Activated naive CD4-positive, alpha-beta T cell treated with anti-CD3 and anti-CD28 coated beads, Interleukin-2, amount 10 ng/mL, durations not matched to agents 7 days and 5 days (primary cell): ENCODE data around the gene TNXB.
"Not testable (repeated sequence)": the region's sequence is repeated elsewhere in the genome, so short reads cannot be mapped to it uniquely, and the experiment has no call there.

Experiments
- CTCF ChIA-PET: fragments of 350-600 bp; sonication (Branson Sonifier 250); formaldehyde crosslinking; loops from one replicate; lab custom pipeline; 2021; ENCODE audit warnings: antibody characterized with exemption; lab: Charles Lee
- DNase-seq: peaks from one replicate; pipeline ENCODE4 v3.0.0-alpha.2; 2020
- H3K27ac Mint-ChIP-seq: one replicate; pipeline ENCODE4 v1.8.0; 2021; ENCODE audit warnings: mild to moderate bottlenecking, moderate library complexity, mixed read lengths
- H3K27me3 Mint-ChIP-seq: one replicate; pipeline ENCODE4 v1.8.0; 2021; ENCODE audit warnings: mild to moderate bottlenecking, mixed read lengths
- H3K36me3 Mint-ChIP-seq: one replicate; pipeline ENCODE4 v1.8.0; 2021; ENCODE audit warnings: mixed read lengths
- H3K4me1 Mint-ChIP-seq: one replicate; pipeline ENCODE4 v1.8.0; 2021; ENCODE audit warnings: mixed read lengths
- H3K4me3 Mint-ChIP-seq: one replicate; pipeline ENCODE4 v1.8.0; 2021; ENCODE audit warnings: mild to moderate bottlenecking, moderate library complexity, mixed read lengths
- H3K9me3 Mint-ChIP-seq: one replicate; pipeline ENCODE4 v1.8.0; 2021; ENCODE audit warnings: mixed read lengths

Gene TNXB

DNA sequence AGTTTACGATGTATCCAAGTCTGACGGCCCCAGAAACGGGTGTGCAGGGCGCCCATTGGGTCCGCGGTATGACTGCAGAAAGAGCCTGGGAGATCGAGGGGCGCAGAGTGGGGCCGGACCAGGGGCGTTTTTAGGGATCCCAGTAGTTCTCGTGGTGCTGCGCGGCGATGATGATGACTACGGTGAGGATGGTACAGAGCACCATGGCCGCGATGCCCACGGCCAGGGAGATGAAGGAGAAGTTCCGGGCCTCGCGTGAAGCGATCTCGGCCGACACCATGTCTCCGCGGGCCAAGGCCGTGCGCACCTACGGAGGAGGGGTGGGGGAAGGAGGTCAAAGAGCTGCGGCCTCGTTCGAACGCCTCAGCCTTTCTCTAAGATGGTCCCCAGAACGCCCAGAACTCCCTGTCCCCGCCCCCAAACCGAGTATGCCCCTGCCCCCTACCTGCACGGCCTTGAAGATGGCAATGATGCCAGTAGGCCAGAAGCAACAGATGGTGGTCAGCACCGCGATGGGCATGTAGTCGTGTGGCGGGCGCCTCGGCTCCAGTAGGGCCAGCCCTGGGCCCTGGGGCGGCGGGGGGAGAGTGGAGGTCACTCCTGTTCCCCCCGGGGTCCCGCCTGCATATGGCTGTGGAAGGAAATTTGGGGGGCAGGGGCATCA is 40.1 kb upstream of the TNXB start:
- Mint-ChIP-seq H3K27me3 (peaks cover 89% of the 10 kb centered on the region), H3K4me3 (peak overlapping the region; percentile 63), H3K36me3 (no peaks in the 10 kb centered on the region), H3K4me1 (peaks cover 49% of the 10 kb centered on the region), H3K27ac (peak overlapping the region; percentile 70), H3K9me3 (no peaks in the 10 kb centered on the region)
- DNase-seq = no peak
- CTCF ChIA-PET = interaction anchor here (0.7 to 1.8 kb wide), 5 partner anchors 9 to 31 kb away, joined by 3 to 6 read pairs (median 3); partner anchors contain the start of gene EGFL8

GRCh38 chr6:32148289-32149091 is 39.4 kb upstream of the TNXB start:
- DNase-seq = peak; percentile 76
- CTCF ChIA-PET = interaction anchor here (0.6 to 1.8 kb wide), 7 partner anchors 8 to 47 kb away, joined by 3 to 6 read pairs (median 3); partner anchors contain the start of gene EGFL8

DNA sequence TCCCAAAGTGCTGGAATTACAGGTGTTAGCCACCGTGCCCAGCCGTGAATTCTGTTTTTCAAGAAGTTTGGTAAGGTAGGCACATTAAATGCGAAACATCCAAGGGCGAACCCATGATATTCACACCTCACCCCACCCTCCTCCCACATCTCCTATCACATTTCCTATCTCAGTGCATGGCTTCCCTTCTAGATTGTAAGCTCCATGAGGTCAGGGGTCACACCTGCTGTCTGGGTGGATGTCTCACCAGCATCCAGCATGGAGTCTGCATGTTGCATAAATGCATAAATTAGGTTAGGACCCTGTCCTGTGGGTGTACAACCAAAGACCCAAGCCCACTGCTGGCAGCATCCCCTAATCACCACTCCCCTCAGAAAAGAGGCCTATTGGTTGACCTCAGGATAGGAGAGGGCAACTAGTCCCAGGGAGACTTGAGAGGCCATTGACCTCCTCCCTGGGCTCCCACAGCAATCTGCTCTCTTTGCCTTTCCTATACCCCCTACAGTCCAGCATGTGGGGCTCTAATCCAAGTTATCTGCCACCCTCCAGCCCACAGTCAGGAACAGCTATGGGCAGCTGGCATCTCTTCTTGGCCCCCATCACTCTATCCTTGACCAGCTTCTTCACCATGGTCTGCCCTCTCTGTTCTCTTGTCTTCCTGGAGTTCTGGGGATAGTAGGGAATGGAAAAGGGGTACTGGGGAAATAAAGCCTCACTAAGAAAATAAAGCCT is 38.4 kb upstream of the TNXB start:
- peaks cover 75% of the 10 kb centered on the region for H3K27me3 Mint-ChIP-seq
- H3K9me3 Mint-ChIP-seq = no peaks in the 10 kb centered on the region
- H3K4me1 Mint-ChIP-seq = peaks cover 35% of the 10 kb centered on the region
- H3K27ac Mint-ChIP-seq = peak overlapping the region; percentile 15
- DNase-seq = no peak
- no peaks in the 10 kb centered on the region for H3K36me3 Mint-ChIP-seq
- CTCF ChIA-PET = interaction anchor here (0.6 to 1.8 kb wide), 6 partner anchors 9 to 47 kb away, joined by 3 to 6 read pairs (median 3); no protein-coding TSS in a partner anchor
- H3K4me3 Mint-ChIP-seq = no peak overlapping the region

More at GRCh38 chr6:32148289-32149091, 39.4 kb upstream of the TNXB start:
- H3K36me3 Mint-ChIP-seq = no peaks in the 10 kb centered on the region
- H3K27me3 Mint-ChIP-seq = peaks cover 83% of the 10 kb centered on the region
- H3K9me3 Mint-ChIP-seq = no peaks in the 10 kb centered on the region
- H3K27ac Mint-ChIP-seq = peak overlapping the region; percentile 70
- peaks cover 43% of the 10 kb centered on the region for H3K4me1 Mint-ChIP-seq
- H3K4me3 Mint-ChIP-seq = peak overlapping the region; percentile 63

DNA sequence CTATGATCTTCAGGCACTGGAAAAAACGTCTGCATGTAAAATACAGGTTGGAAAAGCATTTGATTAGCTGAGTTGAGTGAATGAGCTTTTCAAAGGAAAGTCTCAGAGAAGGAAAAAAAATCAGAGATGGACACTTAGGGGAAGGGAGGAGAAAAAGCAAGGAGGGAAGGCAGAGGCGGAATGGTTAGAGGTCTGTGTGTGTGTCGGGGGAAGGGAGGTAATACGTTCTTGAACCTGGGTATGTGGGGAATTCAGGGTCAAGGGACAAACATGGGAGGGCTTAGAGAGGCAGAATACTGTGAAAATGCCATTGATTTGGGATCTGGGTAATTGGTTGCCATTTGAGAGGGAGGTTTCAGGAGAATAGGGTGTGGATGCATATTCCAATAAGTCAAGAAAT is 37.5 kb upstream of the TNXB start:
- peaks cover 28% of the 10 kb centered on the region for H3K4me1 Mint-ChIP-seq
- no peak overlapping the region for H3K27ac Mint-ChIP-seq
- CTCF ChIA-PET = interaction anchor here (1.2 kb wide), 1 partner anchor 12 kb away, joined by 3 read pairs; no protein-coding TSS in a partner anchor
- no peaks in the 10 kb centered on the region for H3K9me3 Mint-ChIP-seq
- H3K36me3 Mint-ChIP-seq = no peaks in the 10 kb centered on the region
- peaks cover 73% of the 10 kb centered on the region for H3K27me3 Mint-ChIP-seq
- no peak overlapping the region for H3K4me3 Mint-ChIP-seq
- no peak for DNase-seq

GRCh38 chr6:32146287-32146686 is 37.1 kb upstream of the TNXB start:
- H3K4me3 Mint-ChIP-seq = no peak overlapping the region
- peaks cover 69% of the 10 kb centered on the region for H3K27me3 Mint-ChIP-seq
- H3K9me3 Mint-ChIP-seq = no peaks in the 10 kb centered on the region
- peaks cover 26% of the 10 kb centered on the region for H3K4me1 Mint-ChIP-seq
- H3K27ac Mint-ChIP-seq = no peak overlapping the region
- DNase-seq = no peak
- CTCF ChIA-PET = interaction anchor here (1.0 to 1.2 kb wide), 2 partner anchors 12 to 35 kb away, joined by 3 read pairs; no protein-coding TSS in a partner anchor
- H3K36me3 Mint-ChIP-seq = no peaks in the 10 kb centered on the region

DNA sequence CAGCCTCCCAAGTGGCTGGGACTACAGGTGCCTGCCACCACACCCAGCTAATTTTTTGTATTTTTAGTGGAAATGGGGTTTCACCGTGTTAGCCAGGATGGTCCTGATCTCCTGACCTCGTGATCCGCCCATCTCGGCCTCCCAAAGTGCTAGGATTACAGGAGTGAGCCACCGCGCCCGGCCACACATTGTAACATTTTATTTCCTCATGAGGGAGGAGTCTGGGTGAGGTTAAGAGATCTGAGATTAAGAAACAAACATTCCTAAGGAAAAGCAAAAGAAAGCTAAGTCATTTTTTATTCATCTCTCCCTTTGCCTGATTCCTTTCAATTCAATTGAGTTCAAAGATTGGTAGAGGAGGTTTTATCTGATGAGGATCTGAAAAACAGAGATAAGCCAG is 35.1 kb upstream of the TNXB start:
- H3K36me3 Mint-ChIP-seq, DNase-seq, H3K9me3 Mint-ChIP-seq, H3K4me3 Mint-ChIP-seq, CTCF ChIA-PET, H3K27ac Mint-ChIP-seq: not testable (repeated sequence)
- Mint-ChIP-seq H3K4me1 (peaks cover 15% of the 10 kb centered on the region), H3K27me3 (peaks cover 51% of the 10 kb centered on the region)

- Mint-ChIP-seq H3K36me3 (no peaks in the 10 kb centered on the region), H3K4me3 (no peak overlapping the region), H3K4me1 (no peaks in the 10 kb centered on the region), H3K27ac (no peak overlapping the region), H3K9me3 (no peaks in the 10 kb centered on the region), H3K27me3 (peaks cover 20% of the 10 kb centered on the region)
- no peak for DNase-seq
- CTCF ChIA-PET = interaction anchor here (0.9 to 1.0 kb wide), 2 partner anchors 8 to 13 kb away, joined by 3 read pairs; partner anchors contain the start of gene ATF6B
Observed at GRCh38 chr6:32140420-32141046, 31.4 kb upstream of the TNXB start.

- Mint-ChIP-seq H3K4me3 (no peak overlapping the region), H3K4me1 (no peaks in the 10 kb centered on the region), H3K36me3 (no peaks in the 10 kb centered on the region), H3K27ac (no peak overlapping the region), H3K9me3 (no peaks in the 10 kb centered on the region), H3K27me3 (peaks cover 25% of the 10 kb centered on the region)
- no peak for DNase-seq
- CTCF ChIA-PET = interaction anchor here (0.9 to 1.1 kb wide), 2 partner anchors 9 kb away, joined by 3 to 4 read pairs; partner anchors contain the start of gene FKBPL
Observed at GRCh38 chr6:32139590-32139989, 30.5 kb upstream of the TNXB start.

GRCh38 chr6:32137454-32137853 is 28.3 kb upstream of the TNXB start:
- CTCF ChIA-PET = no interaction called here
- H3K27me3 Mint-ChIP-seq = peaks cover 32% of the 10 kb centered on the region
- H3K27ac Mint-ChIP-seq = no peak overlapping the region
- H3K4me3 Mint-ChIP-seq = no peak overlapping the region
- H3K36me3 Mint-ChIP-seq = no peaks in the 10 kb centered on the region
- DNase-seq = no peak
- no peaks in the 10 kb centered on the region for H3K9me3 Mint-ChIP-seq
- H3K4me1 Mint-ChIP-seq = no peaks in the 10 kb centered on the region

DNA sequence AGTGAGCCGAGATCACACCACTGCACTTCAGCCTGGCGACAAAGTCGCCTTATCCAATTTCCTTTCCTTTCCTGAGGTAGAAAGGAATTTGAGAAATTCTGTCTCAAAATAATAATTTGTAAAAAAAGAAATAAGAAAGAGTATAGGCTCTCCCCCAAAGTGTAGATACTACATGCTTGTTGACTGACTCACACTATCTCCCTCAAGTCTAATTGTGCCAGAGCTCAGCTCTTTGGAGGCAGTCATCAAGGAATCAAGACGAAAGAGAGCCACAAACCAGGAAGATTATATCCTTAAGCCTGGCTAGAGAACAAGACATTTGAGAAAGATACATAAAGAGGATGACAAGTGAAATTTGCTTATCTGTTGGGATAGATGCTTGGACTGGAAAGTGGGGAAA is 24.6 kb upstream of the TNXB start:
- Mint-ChIP-seq H3K27me3 (peaks cover 35% of the 10 kb centered on the region), H3K27ac (no peak overlapping the region), H3K4me1 (peaks cover 16% of the 10 kb centered on the region), H3K36me3 (peaks cover 3% of the 10 kb centered on the region), H3K9me3 (no peaks in the 10 kb centered on the region), H3K4me3 (no peak overlapping the region)
- CTCF ChIA-PET = no interaction called here
- no peak for DNase-seq

GRCh38 chr6:32132110-32132509 is 23.0 kb upstream of the TNXB start:
- H3K27me3 Mint-ChIP-seq = peaks cover 35% of the 10 kb centered on the region
- peaks cover 14% of the 10 kb centered on the region for H3K36me3 Mint-ChIP-seq
- H3K27ac Mint-ChIP-seq = no peak overlapping the region
- no peak for DNase-seq
- CTCF ChIA-PET = interaction anchor here (1.1 to 1.9 kb wide), 2 partner anchors 13 to 63 kb away, joined by 3 to 4 read pairs; no protein-coding TSS in a partner anchor
- H3K4me1 Mint-ChIP-seq = peaks cover 32% of the 10 kb centered on the region
- H3K4me3 Mint-ChIP-seq = no peak overlapping the region
- no peaks in the 10 kb centered on the region for H3K9me3 Mint-ChIP-seq

DNA sequence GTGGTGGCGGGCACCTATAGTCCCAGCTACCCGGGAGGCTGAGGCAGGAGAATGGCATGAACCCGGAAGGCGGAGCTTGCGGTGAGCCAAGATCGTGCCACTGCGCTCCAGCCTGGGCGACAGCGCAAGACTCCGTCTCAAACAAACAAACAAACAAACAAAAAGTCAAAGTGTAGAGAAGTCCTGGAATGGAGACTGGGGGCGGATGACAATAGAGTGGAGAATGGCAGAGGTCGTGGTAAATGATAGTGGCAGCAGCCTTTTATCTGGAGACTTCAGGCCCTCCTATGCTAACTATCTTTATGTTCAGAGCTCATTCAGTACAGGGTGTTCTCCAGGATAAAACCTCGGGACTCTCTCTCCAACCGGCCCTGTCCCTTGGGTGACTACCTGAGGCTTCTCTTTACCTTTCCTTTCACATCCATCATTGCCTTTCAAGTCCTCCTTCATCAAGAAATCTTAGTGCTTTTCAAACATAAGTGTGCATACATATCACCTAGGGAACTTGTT is 22.4 kb upstream of the TNXB start:
- Mint-ChIP-seq H3K36me3 (peaks cover 20% of the 10 kb centered on the region), H3K4me1 (peaks cover 38% of the 10 kb centered on the region), H3K9me3 (no peaks in the 10 kb centered on the region), H3K4me3 (peak overlapping the region; percentile 28), H3K27me3 (peaks cover 35% of the 10 kb centered on the region), H3K27ac (no peak overlapping the region)
- CTCF ChIA-PET = interaction anchor here (1.1 to 1.9 kb wide), 2 partner anchors 13 to 64 kb away, joined by 3 to 4 read pairs; no protein-coding TSS in a partner anchor
- DNase-seq = no peak
